H9 (cell line): ENCODE data around the gene BEND5. TPM values are rescaled to one million over a fixed set of nuclear protein-coding genes. Genes with fewer than 3 reads are reported as not detected.

Source experiments
- DNase-seq: peaks from one replicate; pipeline ENCODE4 v3.0.0-alpha.2; 2017
- H2AFZ ChIP-seq: one replicate; pipeline ENCODE4 v1.6.1; 2013; ENCODE audit warnings: mild to moderate bottlenecking, low read length, control low read depth, moderate library complexity
- H2AK5ac ChIP-seq: 2 replicates; pipeline ENCODE4 v1.6.1; 2013; ENCODE audit warnings: low read length, control low read depth, mixed read lengths; ENCODE audit not compliant: insufficient read length
- H2BK120ac ChIP-seq: one replicate; pipeline ENCODE4 v1.6.1; 2013; ENCODE audit warnings: low read depth, mild to moderate bottlenecking, low read length, control low read depth, inconsistent platforms; ENCODE audit not compliant: poor library complexity, severe bottlenecking
- H2BK12ac ChIP-seq: 2 replicates; pipeline ENCODE4 v1.6.1; 2013; ENCODE audit warnings: low read length, control low read depth, mixed read lengths, low read depth; ENCODE audit not compliant: insufficient read length
- H2BK15ac ChIP-seq: 2 replicates; pipeline ENCODE4 v1.6.1; 2013; ENCODE audit warnings: low read depth, low read length, control low read depth
- H2BK20ac ChIP-seq: one replicate; pipeline ENCODE4 v1.6.1; 2013; ENCODE audit warnings: low read depth, mild to moderate bottlenecking, low read length, control low read depth, inconsistent platforms; ENCODE audit not compliant: poor library complexity, severe bottlenecking
- H2BK5ac ChIP-seq: 2 replicates; pipeline ENCODE4 v1.6.1; 2013; ENCODE audit warnings: low read length, control low read depth, mixed read lengths; ENCODE audit not compliant: insufficient read length
- H3K14ac ChIP-seq: 2 replicates; pipeline ENCODE4 v1.6.1; 2013; ENCODE audit warnings: low read length, control low read depth; ENCODE audit not compliant: insufficient read depth
- H3K18ac ChIP-seq: 2 replicates; pipeline ENCODE4 v1.6.1; 2013; ENCODE audit warnings: low read depth, mild to moderate bottlenecking, mixed read lengths, low read length, control low read depth; ENCODE audit not compliant: insufficient read length
- H3K23ac ChIP-seq: 2 replicates; pipeline ENCODE4 v1.6.1; 2013; ENCODE audit warnings: low read length, control low read depth, mixed read lengths, low read depth; ENCODE audit not compliant: insufficient read length
- H3K23me2 ChIP-seq: 2 replicates; pipeline ENCODE4 v1.6.1; 2013; ENCODE audit warnings: low read depth, mild to moderate bottlenecking, mixed read lengths, low read length, control low read depth; ENCODE audit not compliant: insufficient read length, poor library complexity, severe bottlenecking
- H3K27ac ChIP-seq: 2 replicates; pipeline ENCODE4 v1.5.1; 2013; ENCODE audit warnings: low read length, control low read depth, mixed read lengths, low read depth; ENCODE audit not compliant: insufficient read length
- H3K27me3 ChIP-seq: 2 replicates; pipeline ENCODE4 v1.6.1; 2013; ENCODE audit warnings: low read length, control low read depth, inconsistent platforms; ENCODE audit not compliant: insufficient read depth
- H3K4ac ChIP-seq: 2 replicates; pipeline ENCODE4 v1.6.1; 2013; ENCODE audit warnings: low read depth, mild to moderate bottlenecking, control low read depth, inconsistent platforms, low read length, moderate library complexity
- H3K4me1 ChIP-seq: 2 replicates; pipeline ENCODE4 v1.6.1; 2013; ENCODE audit warnings: low read length, control low read depth, inconsistent platforms; ENCODE audit not compliant: insufficient read depth
- H3K4me2 ChIP-seq: 2 replicates; pipeline ENCODE4 v1.6.1; 2013; ENCODE audit warnings: low read length, control low read depth, mixed read lengths; ENCODE audit not compliant: insufficient read length, insufficient read depth
- H3K56ac ChIP-seq: 2 replicates; pipeline ENCODE4 v1.6.1; 2013; ENCODE audit warnings: low read depth, mild to moderate bottlenecking, mixed read lengths, low read length, control low read depth; ENCODE audit not compliant: insufficient read length
- H3K79me1 ChIP-seq: 2 replicates; pipeline ENCODE4 v1.6.1; 2013; ENCODE audit warnings: low read depth, mild to moderate bottlenecking, moderate library complexity, low read length, control low read depth, inconsistent platforms; ENCODE audit not compliant: insufficient read depth, poor library complexity, severe bottlenecking
- H3K79me2 ChIP-seq: 2 replicates; pipeline ENCODE4 v1.6.1; 2013; ENCODE audit warnings: low read length, control low read depth, inconsistent platforms; ENCODE audit not compliant: insufficient read depth
- H3K9ac ChIP-seq: 2 replicates; pipeline ENCODE4 v1.6.1; 2013; ENCODE audit warnings: low read length, control low read depth, mixed read lengths; ENCODE audit not compliant: insufficient read length; ENCODE audit errors: extremely low read depth
- H3K9me3 ChIP-seq: one replicate; pipeline ENCODE4 v1.6.1; 2013; ENCODE audit warnings: low read depth, low read length, inconsistent platforms; ENCODE audit not compliant: control insufficient read depth
- H3T11ph ChIP-seq: one replicate; pipeline ENCODE4 v1.6.1; 2013; ENCODE audit warnings: mild to moderate bottlenecking, low read length, control low read depth, inconsistent platforms
- H4K20me1 ChIP-seq: one replicate; pipeline ENCODE4 v1.6.1; 2013; ENCODE audit not compliant: control insufficient read depth, insufficient read length, insufficient read depth
- H4K5ac ChIP-seq: 2 replicates; pipeline ENCODE4 v1.6.1; 2013; ENCODE audit warnings: low read depth, mild to moderate bottlenecking, mixed read lengths, low read length, control low read depth; ENCODE audit not compliant: insufficient read length
- H4K8ac ChIP-seq: replicated peaks from 2 replicates; pipeline ENCODE4 v1.6.1; 2013; ENCODE audit warnings: low read length, control low read depth, mixed read lengths, low read depth; ENCODE audit not compliant: insufficient read length
- H4K91ac ChIP-seq: 2 replicates; pipeline ENCODE4 v1.6.1; 2013; ENCODE audit warnings: low read depth, mild to moderate bottlenecking, moderate library complexity, mixed read lengths, low read length, control low read depth; ENCODE audit not compliant: insufficient read length
- H3K27ac Mint-ChIP-seq, 3 experiments: 2 replicates in 2 of 3; 3 replicates in 1 of 3; pipeline ENCODE4 v1.8.0; 2020 to 2021; ENCODE audit warnings: mixed read lengths in 3 of 3, mild to moderate bottlenecking in 1 of 3, moderate library complexity in 1 of 3
- H3K27me3 Mint-ChIP-seq: 2 replicates; pipeline ENCODE4 v1.8.0; 2021; ENCODE audit warnings: low read depth, mild to moderate bottlenecking, moderate library complexity, mixed read lengths
- H3K36me3 Mint-ChIP-seq, 3 experiments: 2 replicates in 2 of 3; 3 replicates in 1 of 3; pipeline ENCODE4 v1.8.0; 2020 to 2021; ENCODE audit warnings: low read depth in 3 of 3, mixed read lengths in 3 of 3; ENCODE audit not compliant: insufficient read depth in 1 of 3
- H3K4me1 Mint-ChIP-seq, 2 experiments: 2 replicates each; pipeline ENCODE4 v1.8.0; 2020; ENCODE audit warnings: mixed read lengths in 2 of 2
- H3K4me3 Mint-ChIP-seq, 2 experiments: 2 replicates in 1 of 2; 3 replicates in 1 of 2; pipeline ENCODE4 v1.8.0; 2020 to 2021; ENCODE audit warnings: mild to moderate bottlenecking in 2 of 2, mixed read lengths in 2 of 2, moderate library complexity in 1 of 2
- H3K9me3 Mint-ChIP-seq, 2 experiments: 2 replicates in 1 of 2; 3 replicates in 1 of 2; pipeline ENCODE4 v1.8.0; 2020; ENCODE audit warnings: mild to moderate bottlenecking in 2 of 2, mixed read lengths in 2 of 2, moderate library complexity in 1 of 2
- WGBS: extraction: QIAGEN DNeasy Blood & Tissue Kit; methylation state at CpG from one replicate; pipeline ENCODE4 v1.1.7; 2013; ENCODE audit warnings: missing lambda C conversion rate, low lambda C conversion rate, mixed read lengths; ENCODE audit not compliant: insufficient read length; ENCODE audit errors: extremely low coverage; 5-methylcytosine and 5-hydroxymethylcytosine counted together
- total RNA-seq: library from RNA; stranded (reverse); gene quantifications from 2 replicates; pipeline ENCODE4 v1.2.1, GENCODE V29; 2021
- TF ChIP-seq, protein P1 (sequence below): fragments of 200-600 bp; sonication (generic); conservative IDR thresholded peaks from 3 replicates; pipeline ENCODE4 v1.8.0; 2021; ENCODE audit warnings: antibody characterized with exemption, mild to moderate bottlenecking

BEND5 gene
- total RNA-seq, 1 experiment from 2014 or later, result 4.8 TPM

DNA sequence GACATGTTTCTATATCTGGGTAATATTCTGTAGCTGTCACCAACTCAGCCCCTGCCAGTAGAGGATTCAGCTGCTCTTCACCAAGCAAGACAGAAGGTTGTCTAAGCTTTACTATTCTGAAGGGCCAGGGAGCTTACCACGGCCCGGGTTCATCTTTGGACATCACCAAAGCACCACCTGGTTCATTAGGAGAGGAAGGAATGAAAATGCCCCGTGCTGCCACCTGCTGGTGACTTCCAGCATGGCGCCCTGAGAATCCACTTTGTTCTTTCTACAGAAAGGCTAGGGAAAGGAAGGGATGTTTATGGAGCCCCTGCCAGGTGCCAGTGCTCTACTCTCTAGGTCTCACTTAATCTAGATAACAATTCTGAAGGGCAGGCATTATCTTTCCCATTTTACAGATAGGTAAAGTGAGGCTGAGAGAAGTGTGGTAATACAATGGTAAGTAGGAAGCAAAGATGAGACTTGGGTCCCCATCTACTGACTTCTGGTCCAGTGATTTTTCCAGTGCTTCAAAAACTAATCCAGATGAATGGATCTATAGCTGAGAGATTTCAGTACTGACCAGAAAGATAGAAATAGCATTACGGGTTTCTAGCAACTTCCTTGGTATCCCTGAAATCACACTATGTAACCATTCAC is 79.5 kb downstream of the BEND5 start:
- no peak overlapping the region for H2BK15ac ChIP-seq
- no peak overlapping the region for H2BK120ac ChIP-seq
- no peaks in the 10 kb centered on the region for H3K4me1 ChIP-seq
- H2BK20ac ChIP-seq, result no peak overlapping the region
- peak; percentile 74 for DNase-seq
- Mint-ChIP-seq H3K27ac (no peak overlapping the region), H3K36me3 (no peaks in the 10 kb centered on the region), H3K9me3 (no peaks in the 10 kb centered on the region; a peak in 1 of 5 replicates), H3K4me3 (no peak overlapping the region), H3K4me1 (peaks cover 2 to 7% of the 10 kb centered on the region in 2 experiments; a peak in 1 of 4 replicates), H3K27me3 (peaks cover 2% of the 10 kb centered on the region; the same call in 1 of the 2 replicates)
- no peak overlapping the region for H2BK5ac ChIP-seq
- H3K18ac ChIP-seq, result no peak overlapping the region
- H2BK12ac ChIP-seq, result no peak overlapping the region
- H4K8ac ChIP-seq, result no peak overlapping the region
- H3K9me3 ChIP-seq, result no peaks in the 10 kb centered on the region
- no peaks in the 10 kb centered on the region for H3K27me3 ChIP-seq
- H2AFZ ChIP-seq, result no peak overlapping the region
- H3K4me2 ChIP-seq, result no peak overlapping the region
- H2AK5ac ChIP-seq, result no peak overlapping the region
- no peaks in the 10 kb centered on the region for H4K20me1 ChIP-seq
- H3K56ac ChIP-seq, result no peak overlapping the region
- H3K14ac ChIP-seq, result no peak overlapping the region
- no peak overlapping the region for H3K9ac ChIP-seq
- H3K79me1 ChIP-seq, result no peaks in the 10 kb centered on the region
- H3K23me2 ChIP-seq, result no peaks in the 10 kb centered on the region
- no peaks in the 10 kb centered on the region for H3K79me2 ChIP-seq
- no peak overlapping the region for H3K27ac ChIP-seq
- no peak overlapping the region for H3K23ac ChIP-seq
- no CpG with 5 or more reads among the region's 5 CpGs for WGBS
- TF ChIP-seq, protein P1, sequence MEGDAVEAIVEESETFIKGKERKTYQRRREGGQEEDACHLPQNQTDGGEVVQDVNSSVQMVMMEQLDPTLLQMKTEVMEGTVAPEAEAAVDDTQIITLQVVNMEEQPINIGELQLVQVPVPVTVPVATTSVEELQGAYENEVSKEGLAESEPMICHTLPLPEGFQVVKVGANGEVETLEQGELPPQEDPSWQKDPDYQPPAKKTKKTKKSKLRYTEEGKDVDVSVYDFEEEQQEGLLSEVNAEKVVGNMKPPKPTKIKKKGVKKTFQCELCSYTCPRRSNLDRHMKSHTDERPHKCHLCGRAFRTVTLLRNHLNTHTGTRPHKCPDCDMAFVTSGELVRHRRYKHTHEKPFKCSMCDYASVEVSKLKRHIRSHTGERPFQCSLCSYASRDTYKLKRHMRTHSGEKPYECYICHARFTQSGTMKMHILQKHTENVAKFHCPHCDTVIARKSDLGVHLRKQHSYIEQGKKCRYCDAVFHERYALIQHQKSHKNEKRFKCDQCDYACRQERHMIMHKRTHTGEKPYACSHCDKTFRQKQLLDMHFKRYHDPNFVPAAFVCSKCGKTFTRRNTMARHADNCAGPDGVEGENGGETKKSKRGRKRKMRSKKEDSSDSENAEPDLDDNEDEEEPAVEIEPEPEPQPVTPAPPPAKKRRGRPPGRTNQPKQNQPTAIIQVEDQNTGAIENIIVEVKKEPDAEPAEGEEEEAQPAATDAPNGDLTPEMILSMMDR, result peak; percentile 89
- H3K4ac ChIP-seq, result no peak overlapping the region
- no peak overlapping the region for H3T11ph ChIP-seq
- H4K91ac ChIP-seq, result no peak overlapping the region
- H4K5ac ChIP-seq, result no peak overlapping the region
